ENCODE data around the gene PPP1R3A.
"Not testable (repeated sequence)": the region's sequence is repeated elsewhere in the genome, so short reads cannot be mapped to it uniquely, and the experiment has no call there.

PPP1R3A gene

GRCh38 chr7:113918946-113919345 lies at the start of gene PPP1R3A:
Gene PPP1R3A (minus strand): TSS chr7:113919009. CDS start chr7:113918996, 13 bp downstream.
- DNase-seq (ENCODE audit: low read depth) = no peak

GRCh38 chr7:113963356-113963755 lies 44.5 kb upstream of the PPP1R3A start:
- DNase-seq (ENCODE audit: low read depth) = no peak

- no peak for DNase-seq (ENCODE audit: low read depth)
Measured at GRCh38 chr7:113959910-113960309, 41.1 kb upstream of the PPP1R3A start.

GRCh38 chr7:113955157-113955556 lies 36.3 kb upstream of the PPP1R3A start:
- no peak for DNase-seq (ENCODE audit: low read depth)

GRCh38 chr7:113953553-113953952 lies 34.7 kb upstream of the PPP1R3A start:
- DNase-seq (ENCODE audit: low read depth) = no peak

- DNase-seq (ENCODE audit: low read depth) = no peak
Measured at GRCh38 chr7:113945018-113945938, 26.5 kb upstream of the PPP1R3A start.

- DNase-seq (ENCODE audit: low read depth) = no peak
Measured at GRCh38 chr7:113936982-113937381, 18.2 kb upstream of the PPP1R3A start.

- DNase-seq (ENCODE audit: low read depth) = no peak
Measured at GRCh38 chr7:113936535-113936934, 17.7 kb upstream of the PPP1R3A start.

- DNase-seq (ENCODE audit: low read depth) = not testable (repeated sequence)
Measured at GRCh38 chr7:113929389-113929788, 10.6 kb upstream of the PPP1R3A start.

- no peak for DNase-seq (ENCODE audit: low read depth)
Measured at GRCh38 chr7:113928112-113928511, 9.3 kb upstream of the PPP1R3A start.

- no peak for DNase-seq (ENCODE audit: low read depth)
Measured at GRCh38 chr7:113922049-113922448, 3.2 kb upstream of the PPP1R3A start.

- no peak for DNase-seq (ENCODE audit: low read depth)
Measured at GRCh38 chr7:113921363-113921762, 2.6 kb upstream of the PPP1R3A start.

- no peak for DNase-seq (ENCODE audit: low read depth)
Measured at GRCh38 chr7:113917840-113918239, 969 bp downstream of the PPP1R3A start.

GRCh38 chr7:113915956-113916355 lies 2.9 kb downstream of the PPP1R3A start:
- DNase-seq (ENCODE audit: low read depth) = no peak

GRCh38 chr7:113912876-113913275 lies 5.9 kb downstream of the PPP1R3A start:
- DNase-seq (ENCODE audit: low read depth) = no peak

GRCh38 chr7:113907617-113908016 lies 11.2 kb downstream of the PPP1R3A start:
- DNase-seq (ENCODE audit: low read depth) = no peak

GRCh38 chr7:113904521-113904920 lies 14.3 kb downstream of the PPP1R3A start:
- DNase-seq (ENCODE audit: low read depth) = no peak

GRCh38 chr7:113892818-113893217 lies 26.0 kb downstream of the PPP1R3A start:
- DNase-seq (ENCODE audit: low read depth) = no peak

- DNase-seq (ENCODE audit: low read depth) = no peak
Measured at GRCh38 chr7:113891828-113892227, 27.0 kb downstream of the PPP1R3A start.

- DNase-seq (ENCODE audit: low read depth) = no peak
Measured at GRCh38 chr7:113891031-113891350, 27.8 kb downstream of the PPP1R3A start.

GRCh38 chr7:113890331-113891030 lies 28.3 kb downstream of the PPP1R3A start:
- no peak for DNase-seq (ENCODE audit: low read depth)

- no peak for DNase-seq (ENCODE audit: low read depth)
Measured at GRCh38 chr7:113883096-113883495, 35.7 kb downstream of the PPP1R3A start.

- no peak for DNase-seq (ENCODE audit: low read depth)
Measured at GRCh38 chr7:113880559-113880958, 38.2 kb downstream of the PPP1R3A start.

All from activated T-cell treated with anti-CD3 and anti-CD28 coated beads for 48 hours (primary cell).